K562 (cell line): ENCODE results near the gene FRYL. TPM values are rescaled to one million over a fixed set of nuclear protein-coding genes. Genes with fewer than 3 reads are reported as not detected.

ENCODE experiments used
- ATAC-seq: fragments of 200-7000 bp; cut with Tn5 transposase; 3 replicates; pipeline ENCODE4 v1.9.1; 2020; ENCODE audit warnings: moderate library complexity
- BruUV-seq: library from RNA; stranded (reverse); fragments of 400-500 nt; replicated peaks from 2 replicates; lab custom pipeline; 2021; lab: Mats Ljungman, UMichigan
- CTCF ChIA-PET: fragments of 300-600 bp; formaldehyde crosslinking; extraction: SDS; loops from one replicate; lab custom pipeline; 2021; ENCODE audit warnings: low intra/inter-chr PET ratio; lab: Yijun Ruan, JAX
- POLR2A ChIA-PET: fragments of 300-600, 350-650 bp; sonication (Branson Sonifier 250); formaldehyde crosslinking; extraction: SDS; loops from one replicate; lab custom pipeline; 2021; ENCODE audit warnings: antibody characterized with exemption, inconsistent platforms; lab: Yijun Ruan, JAX
- DNase-seq, 4 experiments: peaks; one replicate each; pipeline versions ENCODE4 v3.0.0 to v3.0.0-alpha.2; 2011 to 2018; ENCODE audit warnings: low spot score in 3 of 4, mixed read lengths in 3 of 4; ENCODE audit errors: extremely low read depth in 1 of 4
- FAIRE-seq: peaks from 2 replicates; lab custom pipeline; 2011; peaks lifted over from hg19 to GRCh38; lab: Jason Lieb, UNC
- H2AFZ ChIP-seq: 2 replicates; pipeline ENCODE4 v1.6.0; 2011; ENCODE audit warnings: low read depth, low read length, control low read depth, inconsistent platforms
- H3K27ac ChIP-seq: fragments of 200-600 bp; 3 replicates; pipeline ENCODE4 v1.8.0; 2011; ENCODE audit warnings: low read depth, mild to moderate bottlenecking, control low read depth, inconsistent platforms, low read length, moderate library complexity, mixed read lengths; ENCODE audit errors: extremely low read depth
- H3K27me3 ChIP-seq, 2 experiments: fragments of 300-600 bp in 1 of 2; 2 replicates in 1 of 2; 3 replicates in 1 of 2; pipeline versions ENCODE4 v1.6.0 to v1.8.0; 2011; ENCODE audit warnings: inconsistent platforms in 2 of 2, low read length in 2 of 2, mild to moderate bottlenecking in 1 of 2, mixed read lengths in 1 of 2, moderate library complexity in 1 of 2; ENCODE audit not compliant: control insufficient read depth in 2 of 2, insufficient read depth in 2 of 2
- H3K36me3 ChIP-seq: fragments of 300-600 bp; 3 replicates; pipeline ENCODE4 v1.8.0; 2011; ENCODE audit warnings: mild to moderate bottlenecking, low read length, inconsistent platforms; ENCODE audit not compliant: control insufficient read depth, insufficient read depth
- H3K4me1 ChIP-seq, 2 experiments: fragments of 200-600 bp in 1 of 2; replicated peaks in 1 of 2; 2 replicates in 1 of 2; 3 replicates in 1 of 2; pipeline versions ENCODE4 v1.5.1 to v1.8.0; 2011; ENCODE audit warnings: inconsistent platforms in 2 of 2, low read length in 2 of 2, mild to moderate bottlenecking in 1 of 2, mixed read lengths in 1 of 2, moderate library complexity in 1 of 2; ENCODE audit not compliant: control insufficient read depth in 2 of 2, insufficient read depth in 2 of 2
- H3K4me2 ChIP-seq: 2 replicates; pipeline ENCODE4 v1.6.1; 2011; ENCODE audit warnings: low read length, control low read depth, inconsistent platforms, mixed read lengths; ENCODE audit not compliant: insufficient read depth
- H3K4me3 ChIP-seq: fragments of 200-600 bp; sonication (generic), shearing (Covaris generic); 2 replicates; pipeline ENCODE4 v1.5.1; 2016; ENCODE audit warnings: control low read depth, inconsistent platforms
- H3K79me2 ChIP-seq: fragments of 200-600 bp; 3 replicates; pipeline ENCODE4 v1.8.0; 2011; ENCODE audit warnings: low read length, inconsistent platforms; ENCODE audit not compliant: control insufficient read depth, insufficient read depth
- H3K9ac ChIP-seq, 2 experiments: 2 replicates each; pipeline versions ENCODE4 v1.6.0 to v1.6.1; 2011; ENCODE audit warnings: low read depth in 2 of 2, low read length in 2 of 2, control low read depth in 1 of 2, inconsistent platforms in 1 of 2, mild to moderate bottlenecking in 1 of 2, mixed read lengths in 1 of 2; ENCODE audit not compliant: insufficient read depth in 1 of 2
- H3K9me1 ChIP-seq: one replicate; pipeline ENCODE4 v1.6.0; 2011; ENCODE audit warnings: inconsistent platforms, mild to moderate bottlenecking, low read length, moderate library complexity; ENCODE audit not compliant: control insufficient read depth, insufficient read depth
- H3K9me3 ChIP-seq: replicated peaks from 2 replicates; pipeline ENCODE4 v1.5.1; 2011; ENCODE audit warnings: low read depth, low read length, inconsistent platforms; ENCODE audit not compliant: control insufficient read depth, insufficient read depth
- H4K20me1 ChIP-seq: replicated peaks from 2 replicates; pipeline ENCODE4 v1.6.1; 2011; ENCODE audit warnings: low read length, inconsistent platforms, mixed read lengths; ENCODE audit not compliant: control insufficient read depth, insufficient read depth
- EP300 ChIP-seq: IDR thresholded peaks from 2 replicates; pipeline ENCODE4 v1.6.1; 2012; ENCODE audit warnings: low read length, improper control_type of control experiment
- HIVEP1 ChIP-seq: fragments of 250-450 bp; sonication (Bioruptor Pico); IDR thresholded peaks from 2 replicates; pipeline ENCODE4 v1.4.0; 2020; ENCODE audit warnings: mild to moderate bottlenecking
- KAT7 ChIP-seq: sonication (generic); formaldehyde crosslinking; IDR thresholded peaks from 2 replicates; pipeline ENCODE4 v1.8.0; 2022; ENCODE audit warnings: missing genetic modification reagents, mild to moderate bottlenecking, borderline replicate concordance
- NR4A1 ChIP-seq, 2 experiments: fragments of 250-450 bp in 1 of 2; fragments of 450-650 bp in 1 of 2; sonication (Bioruptor Pico) in 1 of 2; IDR thresholded peaks; 2 replicates each; pipeline versions ENCODE4 v1.4.0 to v1.6.1; 2016 to 2020; ENCODE audit warnings: mild to moderate bottlenecking in 2 of 2, missing compliant biosample characterization in 1 of 2, missing genetic modification characterization in 1 of 2, moderate library complexity in 1 of 2
- SRSF7 ChIP-seq: fragments of 200-400 bp; formaldehyde crosslinking; optimal IDR thresholded peaks from 2 replicates; pipeline ENCODE3; 2017; ENCODE audit warnings: mild to moderate bottlenecking, low read depth, low read length
- ZC3H4 ChIP-seq: sonication (generic); formaldehyde crosslinking; IDR thresholded peaks from 2 replicates; pipeline ENCODE4 v1.9.0; 2021; ENCODE audit warnings: missing genetic modification reagents, borderline replicate concordance
- ZNF311 ChIP-seq: fragments of 250-450 bp; sonication (Bioruptor Pico); IDR thresholded peaks from 2 replicates; pipeline ENCODE4 v1.4.0; 2020; ENCODE audit warnings: mild to moderate bottlenecking, moderate library complexity
- ZNF583 ChIP-seq: fragments of 250-450 bp; sonication (Bioruptor Pico); IDR thresholded peaks from 2 replicates; pipeline ENCODE4 v1.4.0; 2020
- ZNF764 ChIP-seq: fragments of 250-450 bp; sonication (Bioruptor Pico); IDR thresholded peaks from 2 replicates; pipeline ENCODE4 v1.4.0; 2020; ENCODE audit warnings: low read depth, mild to moderate bottlenecking, moderate library complexity
- ZSCAN29 ChIP-seq: fragments of 450-650 bp; IDR thresholded peaks from 2 replicates; pipeline ENCODE4 v1.6.1; 2017
- WGBS: fragments of 100-300 bp; shearing (Covaris generic); methylation state at CpG from one replicate; pipeline ENCODE4 v1.1.6; 2016; ENCODE audit warnings: low coverage, mixed read lengths; ENCODE audit not compliant: insufficient coverage; ENCODE audit errors: missing lambda C conversion rate; 5-methylcytosine and 5-hydroxymethylcytosine counted together
- in situ Hi-C: fragments of 300-500 bp; cut with MboI; formaldehyde crosslinking; loops from 4 replicates; pipeline ENCODE4 v1.15.0; 2018; ENCODE audit warnings: inconsistent platforms, mixed read lengths
- intact Hi-C: fragments of 100-400 bp; cut with micrococcal nuclease; formaldehyde crosslinking; loops from 2 replicates; pipeline ENCODE4 v1.14.2; 2022
- polyA plus RNA-seq, 8 experiments: library from polyadenylated mRNA; depleted of rRNA in 4 of 8; stranded (reverse) in 5 of 8; unstranded in 3 of 8; fragments of >200 nt; fragmentation: Nextera tagmentation in 2 of 8; fragmentation: Illumina TruSeq in 1 of 8; extraction: Ambion mirVana in 2 of 8; extraction: Trizol in 1 of 8; gene quantifications; 2 replicates each; pipeline versions ENCODE4 v1.2.1 to v1.2.3, GENCODE V29; 2011 to 2014; ENCODE audit warnings: inconsistent platforms in 1 of 8, missing spikeins in 1 of 8
- total RNA-seq, 7 experiments: library from RNA; depleted of rRNA in 6 of 7; stranded (reverse); fragments of >200 nt in 6 of 7; fragmentation: Illumina TruSeq in 2 of 7; extraction: Trizol in 2 of 7; gene quantifications; 2 replicates each; pipeline versions ENCODE4 v1.2.1 to v1.2.3, GENCODE V29; 2011 to 2021; ENCODE audit warnings: low replicate concordance in 1 of 7
- TF ChIP-seq, protein P1 (sequence below): fragments of 250-450 bp; sonication (Bioruptor Pico); IDR thresholded peaks from 2 replicates; pipeline ENCODE4 v1.5.1; 2021; ENCODE audit warnings: mild to moderate bottlenecking
- TF ChIP-seq, protein P2 (sequence below): fragments of 250-450 bp; sonication (Bioruptor Pico); IDR thresholded peaks from 2 replicates; pipeline ENCODE4 v1.5.0; 2020; ENCODE audit warnings: mild to moderate bottlenecking

FRYL gene
- total and polyA plus RNA-seq, 9 of the 15 experiments (the other 6 are each of a cell fraction or from before 2014, with no cell fraction given): 7.2 to 34.9 (median 15.9) TPM

DNA sequence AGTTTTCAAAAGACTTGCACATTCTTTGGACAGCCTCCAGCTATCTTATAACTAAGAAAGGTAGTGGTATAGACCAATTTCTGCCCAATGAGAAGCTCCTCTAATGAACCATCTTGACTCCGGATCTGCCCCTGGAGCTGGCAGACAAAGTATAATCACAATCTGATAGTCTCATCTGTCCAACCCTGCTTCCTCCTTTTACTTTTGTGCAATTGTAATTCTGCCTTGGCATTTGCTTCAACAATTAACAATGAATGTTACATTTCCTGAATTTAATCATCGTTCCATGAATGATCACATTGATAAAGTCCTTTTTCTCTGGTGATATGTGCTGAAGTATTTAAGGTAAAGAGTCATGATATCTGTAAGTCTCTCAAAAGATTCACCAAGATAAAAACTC lies 27.8 kb downstream of the FRYL start:
- H3K36me3 ChIP-seq: no peaks in the 10 kb centered on the region
- BruUV-seq: no TSS peak
- no peak for FAIRE-seq
- H3K4me2 ChIP-seq: no peak overlapping the region
- H3K9me1 ChIP-seq: no peaks in the 10 kb centered on the region
- ChIA-PET CTCF (no interaction called here), POLR2A (interaction anchor here (0.7 to 1.9 kb wide), 4 partner anchors 9 to 16 kb away, joined by 3 to 4 read pairs (median 4); no protein-coding TSS in a partner anchor)
- H2AFZ ChIP-seq: no peak overlapping the region
- H3K27ac ChIP-seq: no peak overlapping the region
- no peak overlapping the region for H3K9ac ChIP-seq
- intact Hi-C loops: no loop called here
- peaks cover 74% of the 10 kb centered on the region for H3K79me2 ChIP-seq
- DNase-seq: no peak
- no peaks in the 10 kb centered on the region for H3K27me3 ChIP-seq
- in situ Hi-C loops: no loop called here
- TF ChIP-seq ZSCAN29: no peak
- no peak for TF ChIP-seq EP300
- no peak for TF ChIP-seq NR4A1 (CRISPR knock-in tag; IDR thresholded peaks at IDR 0.05)
- TF ChIP-seq NR4A1 (tag; IDR thresholded peaks at IDR 0.05): no peak
- TF ChIP-seq HIVEP1 (CRISPR knock-in tag): no peak
- TF ChIP-seq, protein P1, sequence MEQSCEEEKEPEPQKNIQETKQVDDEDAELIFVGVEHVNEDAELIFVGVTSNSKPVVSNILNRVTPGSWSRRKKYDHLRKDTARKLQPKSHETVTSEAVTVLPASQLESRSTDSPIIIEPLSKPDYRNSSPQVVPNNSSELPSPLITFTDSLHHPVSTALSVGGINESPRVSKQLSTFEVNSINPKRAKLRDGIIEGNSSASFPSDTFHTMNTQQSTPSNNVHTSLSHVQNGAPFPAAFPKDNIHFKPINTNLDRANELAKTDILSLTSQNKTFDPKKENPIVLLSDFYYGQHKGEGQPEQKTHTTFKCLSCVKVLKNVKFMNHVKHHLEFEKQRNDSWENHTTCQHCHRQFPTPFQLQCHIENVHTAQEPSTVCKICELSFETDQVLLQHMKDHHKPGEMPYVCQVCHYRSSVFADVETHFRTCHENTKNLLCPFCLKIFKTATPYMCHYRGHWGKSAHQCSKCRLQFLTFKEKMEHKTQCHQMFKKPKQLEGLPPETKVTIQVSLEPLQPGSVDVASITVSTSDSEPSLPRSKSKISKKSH (CRISPR knock-in tag): no peak
- TF ChIP-seq, protein P2, sequence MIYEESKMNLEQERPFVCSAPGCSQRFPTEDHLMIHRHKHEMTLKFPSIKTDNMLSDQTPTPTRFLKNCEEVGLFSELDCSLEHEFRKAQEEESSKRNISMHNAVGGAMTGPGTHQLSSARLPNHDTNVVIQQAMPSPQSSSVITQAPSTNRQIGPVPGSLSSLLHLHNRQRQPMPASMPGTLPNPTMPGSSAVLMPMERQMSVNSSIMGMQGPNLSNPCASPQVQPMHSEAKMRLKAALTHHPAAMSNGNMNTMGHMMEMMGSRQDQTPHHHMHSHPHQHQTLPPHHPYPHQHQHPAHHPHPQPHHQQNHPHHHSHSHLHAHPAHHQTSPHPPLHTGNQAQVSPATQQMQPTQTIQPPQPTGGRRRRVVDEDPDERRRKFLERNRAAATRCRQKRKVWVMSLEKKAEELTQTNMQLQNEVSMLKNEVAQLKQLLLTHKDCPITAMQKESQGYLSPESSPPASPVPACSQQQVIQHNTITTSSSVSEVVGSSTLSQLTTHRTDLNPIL: no peak
- TF ChIP-seq ZNF764 (CRISPR knock-in tag): no peak
- TF ChIP-seq ZC3H4: no peak
- TF ChIP-seq ZNF583: no peak
- no peak for TF ChIP-seq KAT7 (CRISPR knock-in tag)
- no peak for TF ChIP-seq SRSF7
- TF ChIP-seq ZNF311: no peak
- WGBS: 46% methylated on average over 2 of the region's 2 CpGs
- peaks cover 6 to 19% of the 10 kb centered on the region in 2 experiments; a peak in 4 of 5 replicates for H3K4me1 ChIP-seq
- 0 out of 2 replicates have a peak, but pooled peaks cover 18% of the 10 kb centered on the region for H4K20me1 ChIP-seq
- no peak for ATAC-seq
- no peaks in the 10 kb centered on the region for H3K9me3 ChIP-seq
- H3K4me3 ChIP-seq: no peak overlapping the region
